Neural crest cell (in vitro differentiated cells): ENCODE results near the gene ZFYVE28. TPM values are rescaled to one million over a fixed set of nuclear protein-coding genes. Genes with fewer than 3 reads are reported as not detected.
A peak's percentile ranks its signal among the peaks of the same experiment; 100 is the strongest.
"Not testable (repeated sequence)": the region's sequence is repeated elsewhere in the genome, so short reads cannot be mapped to it uniquely, and the experiment has no call there.

ENCODE experiments used
- DNase-seq: peaks from one replicate; pipeline ENCODE4 v3.0.0; 2021; ENCODE audit warnings: low read depth, mixed read lengths, low spot score
- H3K27ac Mint-ChIP-seq: one replicate; pipeline ENCODE4 v1.8.0; 2021; ENCODE audit warnings: mild to moderate bottlenecking, mixed read lengths; ENCODE audit not compliant: unreplicated experiment
- H3K27me3 Mint-ChIP-seq: 2 replicates; pipeline ENCODE4 v1.8.0; 2021; ENCODE audit warnings: low read depth, mild to moderate bottlenecking, mixed read lengths
- H3K36me3 Mint-ChIP-seq: 2 replicates; pipeline ENCODE4 v1.8.0; 2021; ENCODE audit warnings: low read depth, mild to moderate bottlenecking, mixed read lengths
- H3K4me1 Mint-ChIP-seq: 2 replicates; pipeline ENCODE4 v1.8.0; 2021; ENCODE audit warnings: mixed read lengths
- H3K4me3 Mint-ChIP-seq: one replicate; pipeline ENCODE4 v1.8.0; 2021; ENCODE audit warnings: mild to moderate bottlenecking, mixed read lengths
- H3K9me3 Mint-ChIP-seq: 2 replicates; pipeline ENCODE4 v1.8.0; 2021; ENCODE audit warnings: mixed read lengths
- CTCF ChIP-seq: fragments of 200-600 bp; sonication (generic); conservative IDR thresholded peaks from 2 replicates; pipeline ENCODE4 v1.5.0; 2021; ENCODE audit warnings: antibody characterized with exemption, mild to moderate bottlenecking
- long read RNA-seq: library from polyadenylated mRNA; unstranded; transcript quantifications from one replicate; pipeline ENCODE4 v2.0.0, GENCODE V29; 2020
- total RNA-seq: library from RNA; stranded (reverse); gene quantifications from 2 replicates; pipeline ENCODE4 v1.2.1, GENCODE V29; 2021

ZFYVE28 gene
- total RNA-seq: 1.2 and 1.4 TPM in 2 replicates
- long read RNA-seq: 0 reads

GRCh38 chr4:2417765-2418649 is at the start of gene ZFYVE28:
Gene ZFYVE28 (minus strand): TSS chr4:2418645. CDS start chr4:2418323, 322 bp downstream.
- DNase-seq: no peak
- Mint-ChIP-seq H3K9me3 (no peaks in the 10 kb centered on the region), H3K36me3 (no peaks in the 10 kb centered on the region), H3K4me3 (peak within 1 kb of the TSS; percentile 75), H3K4me1 (peaks cover 9% of the 10 kb centered on the region), H3K27ac (peak within 1 kb of the TSS; percentile 32), H3K27me3 (peaks cover 91% of the 10 kb centered on the region)
- no peak for TF ChIP-seq CTCF

DNA sequence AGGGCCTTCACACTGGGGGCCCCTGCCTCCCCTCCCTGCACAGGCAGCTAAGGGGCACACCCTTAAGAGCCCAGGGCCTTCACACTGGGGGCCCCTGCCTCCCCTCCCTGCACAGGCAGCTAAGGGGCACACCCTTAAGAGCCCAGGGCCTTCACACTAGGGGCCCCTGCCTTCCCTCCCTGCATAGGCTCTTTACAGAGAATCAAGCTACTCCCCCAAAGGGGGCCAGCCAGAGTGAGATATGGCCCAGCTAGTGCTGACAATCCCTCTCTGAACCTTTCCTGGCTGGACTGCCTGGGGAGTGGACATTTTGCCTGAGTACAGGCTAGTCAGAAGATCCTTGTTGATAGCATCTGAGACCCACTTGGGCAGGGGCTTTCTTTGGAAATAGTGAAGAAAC is 47.1 kb upstream of the ZFYVE28 start:
- H3K4me3 Mint-ChIP-seq: peak overlapping the region; percentile 77
- not testable (repeated sequence) for DNase-seq

GRCh38 chr4:2465032-2465431 is 46.6 kb upstream of the ZFYVE28 start:
- peaks cover 3% of the 10 kb centered on the region for H3K36me3 Mint-ChIP-seq
- H3K9me3 Mint-ChIP-seq: no peaks in the 10 kb centered on the region
- no peak for DNase-seq
- H3K4me3 Mint-ChIP-seq: peak overlapping the region; percentile 61
- H3K27me3 Mint-ChIP-seq: peaks cover 5% of the 10 kb centered on the region
- TF ChIP-seq CTCF: no peak
- peaks cover 35% of the 10 kb centered on the region for H3K4me1 Mint-ChIP-seq
- H3K27ac Mint-ChIP-seq: no peak overlapping the region

More for the DNA sequence above, 47.1 kb upstream of the ZFYVE28 start:
- H3K27me3 Mint-ChIP-seq, H3K27ac Mint-ChIP-seq, H3K9me3 Mint-ChIP-seq, H3K36me3 Mint-ChIP-seq: not testable (repeated sequence)
- H3K4me1 Mint-ChIP-seq: peaks cover 40% of the 10 kb centered on the region

- Mint-ChIP-seq H3K27me3 (peaks cover 5% of the 10 kb centered on the region), H3K36me3 (no peaks in the 10 kb centered on the region), H3K27ac (no peak overlapping the region), H3K9me3 (no peaks in the 10 kb centered on the region), H3K4me1 (peaks cover 23% of the 10 kb centered on the region), H3K4me3 (peak overlapping the region; percentile 30)
- TF ChIP-seq CTCF: no peak
- DNase-seq: no peak
These were observed 44.7 kb upstream of the ZFYVE28 start for GRCh38 chr4:2462992-2463762.

DNA sequence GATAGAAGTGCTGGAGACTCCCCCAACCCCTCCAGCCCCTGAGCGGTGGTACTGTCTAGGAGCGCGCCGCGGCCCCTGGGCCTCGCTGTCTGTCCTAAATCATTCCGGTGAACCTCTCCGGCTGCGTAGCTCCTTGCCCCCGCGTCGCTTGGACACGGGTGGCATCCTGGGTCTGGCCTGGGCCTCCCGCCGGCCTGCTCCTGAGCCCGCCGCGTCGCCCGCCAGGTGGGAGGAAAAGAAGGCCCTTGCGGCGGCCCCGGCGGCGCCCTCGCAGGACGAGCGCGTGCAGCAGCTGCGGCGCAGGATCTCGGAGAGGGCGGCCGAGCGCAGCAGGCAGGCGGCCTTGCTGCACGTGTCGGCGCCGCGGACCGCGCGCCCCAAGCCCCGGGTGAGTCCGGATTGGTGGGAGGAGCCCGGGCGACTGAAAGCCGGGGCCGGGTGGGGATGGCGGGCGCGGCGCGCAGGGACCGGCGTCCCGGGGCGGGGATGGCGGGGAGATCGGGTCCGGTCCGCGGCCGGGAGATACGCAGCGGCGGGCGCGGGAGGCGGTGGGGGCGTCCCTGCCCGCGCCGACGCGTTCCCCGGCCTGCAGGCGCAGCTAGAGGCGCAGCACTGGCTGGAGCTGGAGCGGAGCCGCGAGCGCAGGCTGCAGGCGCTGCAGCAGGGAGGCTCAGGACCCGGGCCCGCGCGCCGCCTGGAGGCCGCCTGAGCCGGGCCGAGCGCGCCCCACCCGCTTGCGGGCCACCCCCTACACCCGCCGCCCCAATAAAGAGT is 44.0 kb upstream of the ZFYVE28 start:
- no peak overlapping the region for H3K27ac Mint-ChIP-seq
- H3K27me3 Mint-ChIP-seq: peaks cover 5% of the 10 kb centered on the region
- H3K4me1 Mint-ChIP-seq: peaks cover 16% of the 10 kb centered on the region
- H3K9me3 Mint-ChIP-seq: no peaks in the 10 kb centered on the region
- H3K36me3 Mint-ChIP-seq: no peaks in the 10 kb centered on the region
- TF ChIP-seq CTCF: peak; percentile 61
- H3K4me3 Mint-ChIP-seq: peak overlapping the region; percentile 78
- DNase-seq: peak; percentile 63
